ENCODE measurements around the gene NMRK1. TPM values are rescaled to one million over a fixed set of nuclear protein-coding genes. Genes with fewer than 3 reads are reported as not detected.

NMRK1 gene
- total RNA-seq, 1 experiment from 2014 or later, result 7.8 TPM

DNA sequence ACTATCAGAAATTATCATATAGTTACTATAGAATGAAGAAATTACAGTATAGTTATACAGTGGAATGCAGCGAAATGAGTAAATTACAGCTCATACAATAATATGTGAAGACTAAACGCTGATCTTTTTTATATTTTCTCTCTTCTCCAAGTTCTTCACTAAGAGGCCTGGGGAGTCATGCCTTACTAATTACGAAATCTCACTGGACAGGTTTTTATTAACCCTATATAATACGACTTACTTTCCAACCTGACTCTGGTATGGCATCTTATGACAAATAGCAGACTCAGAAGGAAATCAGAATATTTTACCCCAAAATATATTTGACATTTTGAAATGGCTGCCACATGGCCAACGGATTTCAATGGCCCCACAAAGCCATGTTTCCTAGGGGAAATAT, 68.9 kb downstream of the NMRK1 start:
- no TSS peak for BruUV-seq (replicated peaks)
- H3K79me2 ChIP-seq (ENCODE audit: insufficient read depth, low read length), result peaks cover 71% of the 10 kb centered on the region
- ATAC-seq (no peak), DNase-seq (ENCODE audit: low read depth, low spot score) (no peak)
- POLR2A ChIA-PET, result no interaction called here
- H3K27ac ChIP-seq (ENCODE audit: low read depth, low read length), result no peak overlapping the region
- no peaks in the 10 kb centered on the region for H3K9me3 ChIP-seq (ENCODE audit: control insufficient read depth in 1 of 2, insufficient read depth in 1 of 2, low read depth in 1 of 2, low read length in 2 of 2)
- no peaks in the 10 kb centered on the region; the same call in 1 of the 2 replicates for H3K9me2 ChIP-seq (ENCODE audit: insufficient read depth)
- H4K20me1 ChIP-seq (ENCODE audit: insufficient read depth), result no peaks in the 10 kb centered on the region; the same call in 1 of the 2 replicates
- H3K4me2 ChIP-seq (ENCODE audit: low read length), result no peak overlapping the region
- H3K4me1 ChIP-seq (ENCODE audit: control insufficient read depth in 1 of 2, insufficient read depth in 2 of 2, low read length in 2 of 2), result no peaks in the 10 kb centered on the region
- CTCF ChIA-PET, result no interaction called here
- no peaks in the 10 kb centered on the region for H3K27me3 ChIP-seq (ENCODE audit: insufficient read depth, low read length)
- TF ChIP-seq FOSL1 (IDR thresholded peaks at IDR 0.05; ENCODE audit: low read depth) (no peak), EZH2phosphoT487 (IDR thresholded peaks at IDR 0.05; ENCODE audit: borderline replicate concordance) (no peak), ELF1 (IDR thresholded peaks at IDR 0.05; ENCODE audit: borderline replicate concordance, low read depth) (no peak), JUND (IDR thresholded peaks at IDR 0.05) (no peak), CEBPB (IDR thresholded peaks at IDR 0.05; ENCODE audit: low read depth) (no peak), SIN3A (IDR thresholded peaks at IDR 0.05; ENCODE audit: low read depth) (no peak), ZBTB33 (IDR thresholded peaks at IDR 0.05; ENCODE audit: extremely low read depth, insufficient replicate concordance, low read length) (no peak), CBX3 (IDR thresholded peaks at IDR 0.05; ENCODE audit: low read depth) (no peak)
- TF ChIP-seq, protein P1, sequence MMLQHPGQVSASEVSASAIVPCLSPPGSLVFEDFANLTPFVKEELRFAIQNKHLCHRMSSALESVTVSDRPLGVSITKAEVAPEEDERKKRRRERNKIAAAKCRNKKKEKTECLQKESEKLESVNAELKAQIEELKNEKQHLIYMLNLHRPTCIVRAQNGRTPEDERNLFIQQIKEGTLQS (IDR thresholded peaks at IDR 0.05), result no peak
- TF ChIP-seq, protein P2, sequence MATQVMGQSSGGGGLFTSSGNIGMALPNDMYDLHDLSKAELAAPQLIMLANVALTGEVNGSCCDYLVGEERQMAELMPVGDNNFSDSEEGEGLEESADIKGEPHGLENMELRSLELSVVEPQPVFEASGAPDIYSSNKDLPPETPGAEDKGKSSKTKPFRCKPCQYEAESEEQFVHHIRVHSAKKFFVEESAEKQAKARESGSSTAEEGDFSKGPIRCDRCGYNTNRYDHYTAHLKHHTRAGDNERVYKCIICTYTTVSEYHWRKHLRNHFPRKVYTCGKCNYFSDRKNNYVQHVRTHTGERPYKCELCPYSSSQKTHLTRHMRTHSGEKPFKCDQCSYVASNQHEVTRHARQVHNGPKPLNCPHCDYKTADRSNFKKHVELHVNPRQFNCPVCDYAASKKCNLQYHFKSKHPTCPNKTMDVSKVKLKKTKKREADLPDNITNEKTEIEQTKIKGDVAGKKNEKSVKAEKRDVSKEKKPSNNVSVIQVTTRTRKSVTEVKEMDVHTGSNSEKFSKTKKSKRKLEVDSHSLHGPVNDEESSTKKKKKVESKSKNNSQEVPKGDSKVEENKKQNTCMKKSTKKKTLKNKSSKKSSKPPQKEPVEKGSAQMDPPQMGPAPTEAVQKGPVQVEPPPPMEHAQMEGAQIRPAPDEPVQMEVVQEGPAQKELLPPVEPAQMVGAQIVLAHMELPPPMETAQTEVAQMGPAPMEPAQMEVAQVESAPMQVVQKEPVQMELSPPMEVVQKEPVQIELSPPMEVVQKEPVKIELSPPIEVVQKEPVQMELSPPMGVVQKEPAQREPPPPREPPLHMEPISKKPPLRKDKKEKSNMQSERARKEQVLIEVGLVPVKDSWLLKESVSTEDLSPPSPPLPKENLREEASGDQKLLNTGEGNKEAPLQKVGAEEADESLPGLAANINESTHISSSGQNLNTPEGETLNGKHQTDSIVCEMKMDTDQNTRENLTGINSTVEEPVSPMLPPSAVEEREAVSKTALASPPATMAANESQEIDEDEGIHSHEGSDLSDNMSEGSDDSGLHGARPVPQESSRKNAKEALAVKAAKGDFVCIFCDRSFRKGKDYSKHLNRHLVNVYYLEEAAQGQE (IDR thresholded peaks at IDR 0.05; ENCODE audit: low read depth), result no peak
- peaks cover 0 to 5% of the 10 kb centered on the region in 2 experiments; a peak in 1 of 4 replicates for H3K36me3 ChIP-seq (ENCODE audit: control insufficient read depth in 1 of 2, insufficient read depth in 2 of 2, low read length in 2 of 2)
- intact Hi-C loops (cut with micrococcal nuclease), result no loop called here
- H3K4me3 ChIP-seq (replicated peaks in 1 of 2; ENCODE audit: low read depth in 1 of 2, low read length in 2 of 2), result no peak overlapping the region
- H3K9ac ChIP-seq (ENCODE audit: low read length), result no peak overlapping the region
- RAD21 ChIA-PET (ENCODE audit: low non-redundant PET in 1 of 2, low total read pairs in 2 of 2, uncharacterized antibody in 2 of 2, unreplicated experiment in 2 of 2), result no interaction called here
- no peak overlapping the region for H2AFZ ChIP-seq (ENCODE audit: low read depth, low read length, poor library complexity, severe bottlenecking)

All from HCT116 (cell line).